ENCODE data around the gene UQCRQ.
A peak's percentile ranks its signal among the peaks of the same experiment; 100 is the strongest.

Gene UQCRQ

GRCh38 chr5:132866342-132867045 is at the start of gene UQCRQ, which contains the start of gene GDF9:
Gene UQCRQ, plus strand, starts transcription at chr5:132866642. Its CDS starts 240 bp downstream, at chr5:132866882.
Gene GDF9, minus strand, starts transcription at chr5:132866469. Its CDS starts 1,936 bp downstream, at chr5:132864533.
- peak; percentile 60 for DNase-seq

DNA sequence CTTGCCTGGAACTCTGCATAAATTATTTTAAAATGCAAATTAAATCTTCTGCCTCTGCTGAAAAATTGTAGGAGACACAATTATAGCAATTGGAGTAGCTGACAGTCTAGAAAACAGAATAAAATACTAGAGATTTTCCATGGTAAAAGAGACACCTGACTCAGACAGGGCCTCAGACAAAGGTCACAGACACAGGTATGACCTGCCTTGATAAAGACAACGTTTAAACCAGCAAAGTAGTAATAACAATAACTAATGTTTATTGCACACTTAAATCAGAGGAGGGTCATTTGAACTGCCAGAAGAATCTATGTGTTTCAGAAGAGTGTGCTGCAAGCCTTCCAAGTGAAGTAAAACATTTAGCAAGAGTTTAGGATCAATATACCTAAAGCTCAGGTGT is 49.4 kb upstream of the UQCRQ start:
- no peak for DNase-seq

DNA sequence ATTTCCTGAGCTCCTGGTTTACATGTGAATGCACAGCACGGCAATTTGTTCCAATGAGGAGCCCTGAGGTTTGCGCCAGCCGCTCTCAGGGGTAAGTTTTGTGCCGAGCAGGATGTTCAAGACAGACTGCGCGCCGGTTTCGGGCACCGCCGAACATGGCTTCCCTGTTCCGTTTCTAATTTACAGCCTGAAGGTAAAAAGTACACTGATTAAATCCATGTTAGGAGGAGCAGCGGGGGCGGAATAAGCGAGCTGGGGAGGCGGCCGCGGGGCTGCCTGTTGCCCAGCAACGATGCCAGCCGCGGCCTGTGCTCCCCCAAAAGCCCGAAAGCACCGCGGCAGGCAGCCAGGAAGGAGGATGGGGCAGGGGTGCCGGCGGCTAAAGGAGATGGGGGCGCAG is 47.0 kb upstream of the UQCRQ start:
- DNase-seq: no peak

- DNase-seq: no peak
Observed at GRCh38 chr5:132820162-132820754, 46.2 kb upstream of the UQCRQ start.

GRCh38 chr5:132821350-132821749 is 45.1 kb upstream of the UQCRQ start:
- DNase-seq: no peak

GRCh38 chr5:132821791-132822190 is 44.7 kb upstream of the UQCRQ start:
- no peak for DNase-seq

DNA sequence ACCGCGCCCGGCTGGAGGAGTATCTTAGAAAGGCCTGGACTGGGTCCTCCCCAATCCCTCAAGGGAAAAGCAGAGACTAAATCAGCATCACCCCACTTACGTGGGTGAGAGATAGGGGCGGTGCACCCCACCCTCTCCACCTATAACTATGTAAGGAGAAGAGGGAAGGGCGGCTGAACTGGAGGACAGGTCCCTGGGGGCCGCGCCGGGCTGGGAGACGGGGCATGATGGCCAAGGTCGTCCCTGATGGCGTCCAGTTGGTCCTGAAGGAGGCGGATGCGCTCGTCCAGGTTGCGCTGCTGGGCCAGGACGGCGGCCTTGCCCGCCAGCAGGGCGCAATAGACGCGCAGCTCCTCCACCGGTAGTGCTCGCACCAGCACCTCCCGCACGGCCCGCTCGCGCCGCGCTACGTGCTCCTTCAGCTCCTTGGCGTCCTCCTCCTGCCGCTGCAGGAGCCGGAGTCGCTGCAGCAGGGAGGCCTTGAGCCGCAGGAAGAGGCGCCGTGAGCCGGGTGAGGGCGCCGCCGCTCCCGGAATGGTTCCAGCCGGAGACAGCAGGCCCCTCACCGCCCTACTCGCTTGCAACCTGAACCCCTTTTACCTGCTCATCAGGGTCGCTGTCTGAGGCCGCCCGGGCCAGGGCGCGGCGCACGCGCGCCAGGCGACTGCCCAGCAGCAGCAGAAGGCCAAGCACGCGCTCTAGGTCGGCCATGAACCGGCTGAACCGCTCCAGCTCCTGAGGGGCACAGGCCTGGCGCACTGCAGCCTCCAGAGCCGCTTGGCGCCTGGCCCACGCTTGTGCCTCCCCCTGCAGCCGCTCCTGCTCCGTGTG is 43.6 kb upstream of the UQCRQ start:
- DNase-seq: no peak

DNA sequence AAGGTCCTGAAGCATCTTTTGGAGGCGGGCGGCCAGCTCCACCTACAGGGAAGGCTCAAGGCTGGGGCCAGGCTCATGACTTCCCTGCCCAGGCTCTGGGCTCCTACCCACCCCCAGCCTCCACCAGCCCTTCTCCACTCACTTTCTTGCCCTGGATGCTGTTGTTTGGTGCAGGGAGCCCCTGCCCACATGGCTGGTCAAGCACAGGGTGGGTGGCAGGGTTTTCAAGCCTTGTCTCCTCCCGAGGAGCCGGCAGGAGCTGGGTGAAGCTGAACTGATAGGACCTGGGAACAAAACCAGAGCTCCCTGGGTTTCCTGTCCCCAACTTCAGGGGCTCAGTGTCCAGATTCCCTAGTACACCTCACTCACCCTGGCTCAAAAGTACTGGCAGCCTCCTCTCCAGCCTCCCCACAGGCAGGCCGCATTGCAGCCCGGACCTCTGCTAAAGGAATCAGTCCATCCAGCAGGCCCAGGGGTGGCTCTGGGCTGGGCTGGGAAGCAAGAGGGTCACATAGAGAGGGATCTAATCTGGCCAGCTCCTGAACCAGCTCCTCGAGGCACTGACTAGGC is 42.9 kb upstream of the UQCRQ start:
- no peak for DNase-seq

DNA sequence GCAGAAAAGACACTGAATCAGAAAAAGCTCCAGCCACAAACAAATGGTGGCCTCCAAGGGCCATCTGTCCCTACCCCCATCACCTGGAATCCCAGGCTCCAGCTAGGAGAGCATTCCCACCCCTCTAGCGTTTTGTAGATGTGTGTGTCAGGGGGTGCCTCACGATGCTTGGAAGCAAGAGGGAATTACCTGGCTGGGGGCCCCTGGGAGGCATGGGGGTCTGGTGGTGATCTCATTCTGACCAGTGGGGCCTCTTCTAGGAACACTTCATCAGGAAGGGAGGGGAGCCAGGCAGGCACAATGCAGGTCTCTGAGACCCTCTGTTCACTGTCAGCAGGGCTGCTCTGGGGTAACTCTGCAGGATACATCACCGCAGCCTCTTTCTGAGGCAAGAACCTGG is 42.0 kb upstream of the UQCRQ start:
- DNase-seq: no peak

GRCh38 chr5:132825033-132825833 is 41.2 kb upstream of the UQCRQ start:
- no peak for DNase-seq

- no peak for DNase-seq
Observed at GRCh38 chr5:132825834-132826391, 40.5 kb upstream of the UQCRQ start.

GRCh38 chr5:132826424-132827082 is 39.9 kb upstream of the UQCRQ start:
- no peak for DNase-seq

- DNase-seq: no peak
Observed at GRCh38 chr5:132827943-132828673, 38.3 kb upstream of the UQCRQ start.

DNA sequence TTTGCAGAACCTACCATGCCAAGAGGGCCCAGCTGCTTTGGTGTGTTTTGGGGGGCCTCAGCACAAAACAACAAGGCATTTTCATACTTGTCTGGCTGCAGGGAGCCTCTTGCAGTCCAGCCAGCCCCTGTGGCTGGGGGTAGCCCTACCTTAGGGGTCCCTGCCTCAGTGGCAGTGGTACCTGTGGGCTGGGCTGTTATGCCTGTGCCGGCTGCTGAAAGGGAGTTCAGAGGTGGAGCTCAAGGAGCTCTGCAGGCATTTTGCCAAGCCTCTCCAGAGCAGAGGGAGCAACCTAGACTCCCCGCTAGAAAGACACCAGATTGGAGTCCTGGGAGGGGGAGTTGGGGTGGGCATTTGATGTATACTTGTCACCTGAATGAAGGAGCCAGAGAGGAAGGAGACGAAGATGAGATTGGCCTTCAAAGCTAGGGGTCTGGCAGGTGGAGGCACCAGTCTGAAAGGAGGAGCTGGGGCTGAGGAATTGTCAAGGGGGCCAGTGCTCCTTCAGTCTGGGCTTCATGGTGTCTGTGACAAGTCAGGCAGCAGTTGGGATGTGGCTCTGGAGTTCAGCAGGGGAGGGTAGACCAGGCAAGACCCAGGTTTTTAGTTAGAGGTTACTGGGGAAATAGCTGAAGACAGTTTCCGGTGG is 37.5 kb upstream of the UQCRQ start:
- no peak for DNase-seq

DNA sequence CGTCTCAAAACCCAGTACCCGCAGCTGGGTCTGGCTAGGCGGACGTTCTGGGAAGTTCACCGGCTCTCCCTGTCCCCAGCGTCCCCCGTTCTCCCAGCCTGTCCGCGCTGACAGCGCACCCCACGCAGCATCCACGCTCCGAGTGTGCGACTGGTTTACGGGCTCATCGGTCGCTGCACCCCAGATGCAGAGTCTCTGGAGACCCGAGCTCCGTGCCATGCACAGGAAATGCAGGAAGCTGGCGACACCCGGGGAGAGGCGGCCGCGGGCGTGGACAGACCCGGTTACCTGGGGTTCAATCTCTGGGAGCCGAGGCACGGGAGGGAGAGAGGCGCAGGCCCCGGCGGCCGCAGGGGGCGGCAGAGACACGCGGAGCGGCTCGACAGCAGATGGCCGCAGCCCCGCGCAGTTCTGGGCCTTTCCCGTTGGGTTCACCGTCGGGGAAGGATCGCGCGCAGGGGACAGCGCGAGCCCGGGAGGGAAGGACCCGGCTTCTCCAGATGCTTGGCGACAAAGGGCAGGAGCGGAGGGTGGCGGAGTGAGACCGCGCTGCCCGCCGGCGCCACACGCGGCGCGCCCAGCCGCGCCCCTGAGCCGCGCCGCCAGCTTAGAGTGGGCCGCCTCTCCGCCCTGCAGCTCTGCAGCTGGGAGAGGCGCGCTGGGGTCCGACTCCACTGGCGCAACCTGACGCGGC is 36.6 kb upstream of the UQCRQ start:
- DNase-seq: no peak

GRCh38 chr5:132830436-132831094 is 35.9 kb upstream of the UQCRQ start, which contains the start of gene SHROOM1:
Gene SHROOM1, minus strand, starts transcription at chr5:132830647. Its CDS starts 4,507 bp downstream, at chr5:132826140.
- DNase-seq: no peak

- no peak for DNase-seq
Observed at GRCh38 chr5:132831095-132831860, 35.2 kb upstream of the UQCRQ start.

DNA sequence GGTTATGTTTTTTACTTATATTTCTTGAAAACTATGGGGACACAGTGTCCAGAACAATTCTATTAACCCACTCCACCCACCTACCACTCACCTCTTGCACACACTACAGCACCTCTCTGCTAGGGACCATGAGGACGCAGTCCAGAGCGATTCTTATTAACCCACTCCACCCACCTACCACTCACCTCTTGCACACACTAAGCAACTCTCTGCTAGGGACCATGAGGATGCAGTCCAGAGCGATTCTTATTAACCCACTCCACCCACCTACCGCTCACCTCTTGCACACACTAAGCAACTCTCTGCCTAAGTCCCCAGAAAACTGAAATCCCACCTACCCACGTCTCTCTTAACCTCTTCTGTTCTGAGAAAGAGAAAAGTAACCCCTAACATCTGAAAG is 33.8 kb upstream of the UQCRQ start:
- DNase-seq: no peak

Data from cortex of kidney (tissue), 1 donor.